ENCODE data around the gene IRX4. TPM values are rescaled to one million over a fixed set of nuclear protein-coding genes. Genes with fewer than 3 reads are reported as not detected.

Gene IRX4
- total and polyA plus RNA-seq, 2 donors (not counting 3 experiments of a cell fraction or from before 2014, with no cell fraction given), result not detected

GRCh38 chr5:1929108-1929991, 46.6 kb upstream of the IRX4 start:
- Histone ChIP-seq H3K27me3 (ENCODE audit: control insufficient read depth in 2 of 2, insufficient read depth in 2 of 2, low read length in 2 of 2) (peaks cover 7 to 10% of the 10 kb centered on the region in 2 experiments), H3K9me3 (replicated peaks; ENCODE audit: control insufficient read depth, insufficient read depth, low read length) (no peaks in the 10 kb centered on the region), H3K4me2 (ENCODE audit: insufficient read depth, low read length) (no peak overlapping the region), H3K4me1 (ENCODE audit: control insufficient read depth, extremely low read depth, insufficient read depth, low read length) (no peaks in the 10 kb centered on the region), H3K4me3 (replicated peaks in 1 of 3; ENCODE audit: insufficient read depth in 1 of 3, low read depth in 1 of 3, low read length in 3 of 3) (no peak overlapping the region), H2AFZ (ENCODE audit: low read depth, low read length) (no peak overlapping the region), H4K20me1 (replicated peaks; ENCODE audit: control insufficient read depth, extremely low read depth, insufficient read depth, low read length) (no peaks in the 10 kb centered on the region), H3K9me1 (replicated peaks; ENCODE audit: control insufficient read depth, extremely low read depth, insufficient read depth, low read length) (no peaks in the 10 kb centered on the region), H3K9ac (replicated peaks; ENCODE audit: extremely low read depth, insufficient read depth, low read length) (no peak overlapping the region), H3K27ac (ENCODE audit: insufficient read depth, low read depth, low read length) (no peak overlapping the region), H3K36me3 (ENCODE audit: control insufficient read depth in 2 of 2, extremely low read depth in 1 of 2, insufficient read depth in 2 of 2, low read length in 2 of 2) (no peaks in the 10 kb centered on the region), H3K79me2 (ENCODE audit: control insufficient read depth, insufficient read depth, low read length) (no peaks in the 10 kb centered on the region)
- DNase-seq (ENCODE audit: low read depth, low spot score) (no peak), FAIRE-seq (no peak)
- TF ChIP-seq EZH2 (IDR thresholded peaks at IDR 0.05; ENCODE audit: borderline replicate concordance, low read depth, low read length, severe bottlenecking) (no peak), POLR2A (IDR thresholded peaks at IDR 0.05; ENCODE audit: low read depth, low read length) (no peak), JUN (IDR thresholded peaks at IDR 0.05; ENCODE audit: borderline replicate concordance, insufficient read depth, insufficient read length, low read depth) (no peak), CTCF (IDR thresholded peaks at IDR 0.05; ENCODE audit: extremely low read depth in 1 of 2, insufficient read depth in 1 of 2, low read depth in 1 of 2, low read length in 2 of 2) (no peak), FOS (IDR thresholded peaks at IDR 0.05; ENCODE audit: borderline replicate concordance, insufficient read depth, low read length) (no peak), POLR2AphosphoS5 (IDR thresholded peaks at IDR 0.05; ENCODE audit: insufficient read depth, low read depth, low read length) (no peak), GATA2 (IDR thresholded peaks at IDR 0.05; ENCODE audit: insufficient read depth, insufficient read length, low read depth, low read length) (no peak), MYC (IDR thresholded peaks at IDR 0.05; ENCODE audit: low read depth, low read length) (no peak), MAX (IDR thresholded peaks at IDR 0.05; ENCODE audit: insufficient read depth, insufficient read length) (no peak)
- BruUV-seq (replicated peaks), result no TSS peak
- dilution Hi-C loops (cut with MboI; ENCODE audit: extremely low pct_ligation_motif_present, low sequenced_read_pairs), result no loop called here
- CTCF ChIA-PET, result no interaction called here
- intact Hi-C loops (cut with micrococcal nuclease), result no loop called here
- POLR2A ChIA-PET, result no interaction called here
